Keratinocyte (primary cell): ENCODE results near the gene SLAMF8. TPM values are rescaled to one million over a fixed set of nuclear protein-coding genes. Genes with fewer than 3 reads are reported as not detected.

Source experiments
- DNase-seq: peaks from one replicate; pipeline ENCODE4 v3.0.0-alpha.2; 2011; ENCODE audit warnings: low read depth, missing footprints, low spot score
- FAIRE-seq: peaks from 2 replicates; lab custom pipeline; 2011; peaks lifted over from hg19 to GRCh38; lab: Jason Lieb, UNC
- H2AFZ ChIP-seq: 2 replicates; pipeline ENCODE4 v1.6.0; 2012; ENCODE audit warnings: low read length, control low read depth, inconsistent platforms; ENCODE audit not compliant: control insufficient read depth
- H3K27ac ChIP-seq: 2 replicates; pipeline ENCODE4 v1.5.1; 2011; ENCODE audit warnings: low read length; ENCODE audit not compliant: control insufficient read depth, insufficient read depth
- H3K27me3 ChIP-seq: 3 replicates; pipeline ENCODE4 v1.6.0; 2011; ENCODE audit warnings: low read length; ENCODE audit not compliant: control insufficient read depth, insufficient read depth; ENCODE audit errors: extremely low read depth
- H3K36me3 ChIP-seq, 2 experiments: 2 replicates in 1 of 2; 3 replicates in 1 of 2; pipeline ENCODE4 v1.5.1; 2011; ENCODE audit warnings: low read length in 2 of 2, mild to moderate bottlenecking in 1 of 2; ENCODE audit not compliant: control insufficient read depth in 2 of 2, insufficient read depth in 2 of 2; ENCODE audit errors: extremely low read depth in 1 of 2
- H3K4me1 ChIP-seq: 3 replicates; pipeline ENCODE4 v1.5.1; 2011; ENCODE audit warnings: low read length; ENCODE audit not compliant: control insufficient read depth, insufficient read depth; ENCODE audit errors: extremely low read depth
- H3K4me2 ChIP-seq: 3 replicates; pipeline ENCODE4 v1.6.0; 2011; ENCODE audit warnings: low read depth, low read length; ENCODE audit not compliant: control insufficient read depth, insufficient read depth; ENCODE audit errors: extremely low read depth
- H3K4me3 ChIP-seq, 3 experiments: fragments of 200-600 bp in 1 of 3; sonication (generic) in 1 of 3; 2 replicates in 2 of 3; 3 replicates in 1 of 3; pipeline ENCODE4 v1.5.1; 2011 to 2016; ENCODE audit warnings: low read length in 3 of 3, mild to moderate bottlenecking in 3 of 3, control low read depth in 2 of 3, inconsistent platforms in 1 of 3, low read depth in 1 of 3, mixed read lengths in 1 of 3, mixed run types in 1 of 3, moderate library complexity in 1 of 3; ENCODE audit not compliant: control insufficient read depth in 2 of 3, insufficient read depth in 2 of 3; ENCODE audit errors: extremely low read depth in 1 of 3
- H3K79me2 ChIP-seq: 2 replicates; pipeline ENCODE4 v1.6.0; 2012; ENCODE audit warnings: low read length; ENCODE audit not compliant: control insufficient read depth, insufficient read depth
- H3K9ac ChIP-seq: 3 replicates; pipeline ENCODE4 v1.6.0; 2011; ENCODE audit warnings: low read length; ENCODE audit not compliant: control insufficient read depth, insufficient read depth; ENCODE audit errors: extremely low read depth
- H3K9me1 ChIP-seq: 3 replicates; pipeline ENCODE4 v1.6.0; 2011; ENCODE audit warnings: low read length; ENCODE audit not compliant: control insufficient read depth, insufficient read depth; ENCODE audit errors: extremely low read depth
- H3K9me3 ChIP-seq: 2 replicates; pipeline ENCODE4 v1.5.1; 2012; ENCODE audit warnings: low read depth, low read length; ENCODE audit not compliant: control insufficient read depth
- H4K20me1 ChIP-seq: 3 replicates; pipeline ENCODE4 v1.6.0; 2011; ENCODE audit warnings: low read length; ENCODE audit not compliant: control insufficient read depth, insufficient read depth; ENCODE audit errors: extremely low read depth
- CTCF ChIP-seq, 3 experiments: IDR thresholded peaks in 1 of 3; conservative IDR thresholded peaks in 1 of 3; optimal IDR thresholded peaks in 1 of 3; 2 replicates in 2 of 3; 3 replicates in 1 of 3; pipeline versions ENCODE3 to v1.5.1; 2011; ENCODE audit warnings: low read length in 3 of 3, mild to moderate bottlenecking in 3 of 3, moderate library complexity in 2 of 3, control low read depth in 1 of 3, inconsistent platforms in 1 of 3; ENCODE audit not compliant: insufficient read depth in 2 of 3; ENCODE audit errors: extremely low read depth in 1 of 3
- EZH2 ChIP-seq: IDR thresholded peaks from one replicate; pipeline ENCODE4 v1.6.1; 2012; ENCODE audit warnings: inconsistent platforms, mild to moderate bottlenecking, low read length, moderate library complexity
- dilution Hi-C: fragments of 300-500 bp; cut with MboI; formaldehyde crosslinking; loops from one replicate; pipeline ENCODE4 v1.7.0; 2020; ENCODE audit warnings: low sequenced_read_pairs; ENCODE audit not compliant: extremely low pct_ligation_motif_present
- polyA plus RNA-seq, 5 experiments: library from polyadenylated mRNA; depleted of rRNA in 3 of 5; stranded (reverse) in 3 of 5; stranded (forward) in 1 of 5; unstranded in 1 of 5; fragments of >200 nt; gene quantifications; 1 replicate in 1 of 5; 2 replicates in 3 of 5; 3 replicates in 1 of 5; pipeline versions ENCODE4 v1.2.1 to v1.2.3, GENCODE V29; 2011 to 2012; ENCODE audit warnings: missing spikeins in 2 of 5, low read depth in 1 of 5, low replicate concordance in 1 of 5

SLAMF8 gene
- polyA plus RNA-seq, 1 donor (not counting 4 experiments of a cell fraction or from before 2014, with no cell fraction given) = not detected

- dilution Hi-C loops = no loop called here
- TF ChIP-seq CTCF (optimal IDR thresholded peaks at IDR 0.05 in 1 of 3, IDR thresholded peaks at IDR 0.05 in 1 of 3, conservative IDR thresholded peaks at IDR 0.05 in 1 of 3; ENCODE audit: extremely low read depth in 1 of 3, insufficient read depth in 2 of 3, low read length in 3 of 3) (no peak), EZH2 (no peak)
- Histone ChIP-seq H3K27ac (no peak overlapping the region), H2AFZ (no peak overlapping the region), H3K36me3 (no peaks in the 10 kb centered on the region), H3K9me3 (no peaks in the 10 kb centered on the region), H3K4me2 (no peak overlapping the region), H3K4me1 (peaks cover 17% of the 10 kb centered on the region), H3K27me3 (no peaks in the 10 kb centered on the region), H3K9ac (no peak overlapping the region), H4K20me1 (no peaks in the 10 kb centered on the region), H3K9me1 (no peaks in the 10 kb centered on the region), H3K79me2 (no peaks in the 10 kb centered on the region), H3K4me3 (no peak overlapping the region)
- no peak for DNase-seq
- no peak for FAIRE-seq
These were observed 29.0 kb downstream of the SLAMF8 start for GRCh38 chr1:159855709-159856108.

DNA sequence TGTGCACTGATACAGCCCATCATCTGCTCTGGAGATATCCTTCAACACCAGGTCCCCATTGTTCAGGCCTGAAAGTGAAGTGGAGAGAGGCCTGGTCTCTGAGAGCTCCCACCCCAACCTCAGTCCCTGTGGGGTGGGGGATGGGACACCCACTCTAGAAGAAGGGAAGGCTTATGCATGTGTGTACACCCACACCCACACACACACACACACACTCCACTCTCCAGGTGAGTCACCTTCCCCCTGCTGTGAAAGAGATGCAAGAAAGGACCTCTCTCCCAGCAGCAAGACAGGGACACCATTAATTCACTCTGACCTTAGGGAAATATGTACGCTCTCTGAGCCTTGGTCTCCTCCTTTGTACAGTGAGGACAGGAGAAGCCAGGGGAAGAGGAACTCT is 29.9 kb downstream of the SLAMF8 start:
- H4K20me1 ChIP-seq = no peaks in the 10 kb centered on the region
- no peaks in the 10 kb centered on the region for H3K79me2 ChIP-seq
- H3K9me3 ChIP-seq = no peaks in the 10 kb centered on the region
- H3K9me1 ChIP-seq = no peaks in the 10 kb centered on the region
- dilution Hi-C loops = no loop called here
- no peak overlapping the region for H3K4me2 ChIP-seq
- no peak overlapping the region for H3K4me3 ChIP-seq
- no peaks in the 10 kb centered on the region for H3K36me3 ChIP-seq
- H3K27ac ChIP-seq = no peak overlapping the region
- DNase-seq = no peak
- no peak overlapping the region for H3K9ac ChIP-seq
- FAIRE-seq = no peak
- H3K4me1 ChIP-seq = peaks cover 26% of the 10 kb centered on the region
- H3K27me3 ChIP-seq = no peaks in the 10 kb centered on the region
- H2AFZ ChIP-seq = no peak overlapping the region
- TF ChIP-seq EZH2 = no peak
- TF ChIP-seq CTCF (optimal IDR thresholded peaks at IDR 0.05 in 1 of 3, IDR thresholded peaks at IDR 0.05 in 1 of 3, conservative IDR thresholded peaks at IDR 0.05 in 1 of 3; ENCODE audit: extremely low read depth in 1 of 3, insufficient read depth in 2 of 3, low read length in 3 of 3) = no peak
